Bone marrow (tissue), 2 donors: ENCODE measurements around the gene MTA3.

Experiments
- DNase-seq, 2 donors: peaks; one replicate each; lab custom pipeline; 2025; lab: John Stamatoyannopoulos, UW

The MTA3 gene

GRCh38 chr2:42804891-42805290, 236.5 kb downstream of the MTA3 start:
- no peak for DNase-seq
